Stimulated activated CD8-positive, alpha-beta memory T cell treated with anti-CD3 and anti-CD28 coated beads, Interleukin-15, amount 100 ng/mL, for 4 hours (primary cell): Measurements from ENCODE around the gene TRIM49B.
"Not testable (repeated sequence)": the region's sequence is repeated elsewhere in the genome, so short reads cannot be mapped to it uniquely, and the experiment has no call there.

Experiments used
- DNase-seq, 2 donors: peaks; one replicate each; pipeline ENCODE4 v3.0.0-alpha.2; 2020; ENCODE audit warnings: low read depth in 2 of 2

Gene TRIM49B

GRCh38 chr11:49028523-49028922 lies at the start of gene TRIM49B:
TRIM49B (plus strand) TSS chr11:49028823; CDS start chr11:49031600, 2,777 bp downstream.
- not testable (repeated sequence) for DNase-seq

DNA sequence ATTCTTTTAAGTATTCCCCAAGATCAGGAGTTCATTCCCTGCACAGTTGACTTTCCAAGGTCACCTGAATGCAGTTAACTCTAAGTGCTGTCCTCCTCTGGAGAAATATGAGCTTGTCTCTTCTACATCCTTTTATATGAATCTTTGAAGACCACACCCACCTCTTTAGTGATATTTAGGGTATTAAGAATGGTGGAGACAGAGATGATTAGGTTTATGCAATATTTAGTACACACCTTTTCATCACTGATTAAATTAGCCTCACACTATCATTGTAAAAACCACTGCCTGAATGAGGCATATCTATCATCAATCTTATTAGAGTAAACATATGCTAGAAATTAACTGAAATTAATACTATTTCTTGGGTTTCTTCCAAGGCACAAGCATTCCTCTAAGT lies 44.8 kb upstream of the TRIM49B start, which contains the start of gene TRIM51G:
TSS of gene TRIM51G (minus strand) at position 101 of the 400 bp plus-strand sequence. CDS start 2,190 bp downstream, outside the sequence.
- DNase-seq = not testable (repeated sequence)

GRCh38 chr11:49048229-49048628 lies 19.6 kb downstream of the TRIM49B start:
- DNase-seq = not testable (repeated sequence)

GRCh38 chr11:49049821-49050220 lies 21.2 kb downstream of the TRIM49B start:
- not testable (repeated sequence) for DNase-seq

DNA sequence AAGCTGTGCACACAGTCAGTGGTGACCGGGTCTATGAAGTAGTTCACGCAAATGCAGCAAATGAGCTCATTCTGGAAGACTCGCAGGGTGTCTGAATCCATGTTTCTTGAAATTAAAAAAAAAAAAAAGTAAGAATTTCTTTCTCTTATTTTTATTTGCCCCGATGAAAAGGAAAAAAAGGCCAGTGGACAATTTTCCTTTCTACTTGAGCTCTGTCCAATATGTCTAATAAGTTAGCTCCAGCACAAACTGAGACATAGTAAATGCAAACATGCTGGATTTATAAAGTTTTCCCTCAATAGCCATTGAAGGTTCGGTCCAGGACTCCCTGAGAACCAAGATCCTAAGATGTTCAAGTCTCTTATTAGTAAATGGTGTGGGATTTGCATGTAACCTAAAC lies 30.4 kb downstream of the TRIM49B start, which contains the start of gene TRIM64C:
TSS of gene TRIM64C (minus strand) at position 101 of the 400 bp plus-strand sequence. CDS start at position 101, 0 bp downstream.
- not testable (repeated sequence) for DNase-seq

DNA sequence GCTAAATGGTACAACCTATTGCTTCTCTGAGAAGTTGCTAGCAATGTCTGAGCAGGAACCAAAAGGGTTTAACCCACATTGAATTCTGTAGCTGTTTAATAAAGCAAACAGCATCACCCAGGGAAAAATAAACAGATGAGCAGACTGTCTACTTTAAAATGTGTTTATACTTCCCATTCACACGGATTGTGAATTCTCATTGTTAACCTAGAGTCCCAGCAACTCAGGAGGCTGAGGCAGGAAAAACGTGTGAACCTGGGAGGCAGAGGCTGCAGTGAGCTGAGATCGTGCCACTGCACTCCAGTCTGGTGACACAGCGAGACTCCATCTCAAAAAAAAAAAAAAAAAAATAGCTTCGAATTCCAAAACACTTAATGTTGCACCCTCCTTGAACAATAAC lies 41.3 kb downstream of the TRIM49B start:
- not testable (repeated sequence) for DNase-seq
